Measurements from ENCODE around the gene MMP8.

MMP8 gene

GRCh38 chr11:102719620-102720277 lies 5.0 kb downstream of the MMP8 start:
- no peak for DNase-seq

GRCh38 chr11:102717280-102717679 lies 7.5 kb downstream of the MMP8 start:
- no peak for DNase-seq

GRCh38 chr11:102716527-102716926 lies 8.2 kb downstream of the MMP8 start:
- no peak for DNase-seq

- no peak for DNase-seq
Observed at GRCh38 chr11:102712137-102712536, 12.6 kb downstream of the MMP8 start.

- DNase-seq: no peak
Observed at GRCh38 chr11:102709201-102709945, 15.4 kb downstream of the MMP8 start.

- no peak for DNase-seq
Observed at GRCh38 chr11:102708654-102709053, 16.1 kb downstream of the MMP8 start.

GRCh38 chr11:102705626-102706025 lies 19.1 kb downstream of the MMP8 start, which contains the start of gene MMP27:
TSS of gene MMP27 (minus strand) at chr11:102705769. CDS start at chr11:102705714, 55 bp downstream.
- no peak for DNase-seq

GRCh38 chr11:102704841-102705240 lies 19.9 kb downstream of the MMP8 start:
- no peak for DNase-seq

GRCh38 chr11:102703826-102704493 lies 20.8 kb downstream of the MMP8 start:
- no peak for DNase-seq

GRCh38 chr11:102695201-102695600 lies 29.6 kb downstream of the MMP8 start:
- no peak for DNase-seq

GRCh38 chr11:102685754-102686153 lies 39.0 kb downstream of the MMP8 start:
- DNase-seq: no peak

- no peak for DNase-seq
Observed at GRCh38 chr11:102685338-102685737, 39.4 kb downstream of the MMP8 start.

GRCh38 chr11:102683277-102683676 lies 41.5 kb downstream of the MMP8 start:
- DNase-seq: no peak

GRCh38 chr11:102680945-102681344 lies 43.8 kb downstream of the MMP8 start:
- DNase-seq: no peak

GRCh38 chr11:102678022-102678421 lies 46.7 kb downstream of the MMP8 start:
- no peak for DNase-seq

GRCh38 chr11:102676084-102676483 lies 48.7 kb downstream of the MMP8 start:
- no peak for DNase-seq

- DNase-seq: no peak
Observed at GRCh38 chr11:102669664-102670063, 55.1 kb downstream of the MMP8 start.

GRCh38 chr11:102666331-102666957 lies 58.3 kb downstream of the MMP8 start:
- no peak for DNase-seq

- DNase-seq: no peak
Observed at GRCh38 chr11:102664001-102664752, 60.6 kb downstream of the MMP8 start.

GRCh38 chr11:102662607-102663006 lies 62.1 kb downstream of the MMP8 start:
- no peak for DNase-seq

Measured in T1000 (cell line).